Stimulated activated CD4-positive, alpha-beta T cell treated with anti-CD3 and anti-CD28 coated beads, Interleukin-1b, Interleukin-23, amount 100 ng/mL, for 48 hours (primary cell): ENCODE data around the gene CTSL.
A peak's percentile ranks its signal among the peaks of the same experiment; 100 is the strongest.

Source experiments
- DNase-seq: peaks from one replicate; pipeline ENCODE4 v3.0.0-alpha.2; 2020

CTSL gene

DNA sequence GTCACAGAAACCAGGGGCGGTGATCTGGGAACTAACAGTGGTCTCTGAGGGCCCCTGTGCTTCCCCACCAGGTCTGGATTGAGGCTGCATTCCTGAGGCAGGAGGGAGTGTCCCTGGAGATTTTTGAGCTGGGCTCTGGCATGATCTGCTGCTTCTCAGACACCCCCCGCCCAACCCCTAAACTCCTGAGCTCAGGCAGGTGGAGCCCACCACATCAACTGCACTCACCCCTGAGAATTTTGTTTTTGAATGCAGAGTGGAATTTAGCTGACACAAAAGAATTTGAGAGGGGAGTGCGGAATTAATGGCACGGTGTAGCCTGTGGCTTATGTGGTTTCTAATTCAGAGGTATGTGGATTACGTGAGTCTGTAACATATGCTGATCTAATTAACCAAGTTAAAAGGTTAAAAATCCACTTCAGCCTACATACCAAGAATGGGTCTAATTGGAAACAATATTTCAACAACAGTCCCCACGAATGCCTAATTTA lies 23.9 kb upstream of the CTSL start:
- DNase-seq: no peak

DNA sequence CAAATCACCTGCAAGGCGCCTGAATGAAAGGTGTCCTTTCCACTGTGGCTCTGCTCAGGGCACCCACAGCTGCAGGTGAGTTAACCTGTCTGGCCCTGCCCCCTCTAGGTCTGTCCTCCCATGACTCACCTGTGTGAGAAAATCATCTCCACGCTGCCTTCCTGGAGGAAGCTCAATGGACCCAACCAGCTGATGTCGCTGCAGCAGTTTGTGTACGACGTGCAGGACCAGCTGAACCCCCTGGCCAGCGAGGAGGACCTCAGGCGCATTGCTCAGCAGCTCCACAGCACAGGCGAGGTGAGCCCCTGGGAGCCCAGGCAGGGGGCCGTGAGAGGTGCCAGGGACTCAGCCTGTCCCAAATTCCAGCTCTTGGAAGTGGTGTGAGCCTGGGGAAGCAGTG lies 23.0 kb upstream of the CTSL start:
- DNase-seq: no peak

DNA sequence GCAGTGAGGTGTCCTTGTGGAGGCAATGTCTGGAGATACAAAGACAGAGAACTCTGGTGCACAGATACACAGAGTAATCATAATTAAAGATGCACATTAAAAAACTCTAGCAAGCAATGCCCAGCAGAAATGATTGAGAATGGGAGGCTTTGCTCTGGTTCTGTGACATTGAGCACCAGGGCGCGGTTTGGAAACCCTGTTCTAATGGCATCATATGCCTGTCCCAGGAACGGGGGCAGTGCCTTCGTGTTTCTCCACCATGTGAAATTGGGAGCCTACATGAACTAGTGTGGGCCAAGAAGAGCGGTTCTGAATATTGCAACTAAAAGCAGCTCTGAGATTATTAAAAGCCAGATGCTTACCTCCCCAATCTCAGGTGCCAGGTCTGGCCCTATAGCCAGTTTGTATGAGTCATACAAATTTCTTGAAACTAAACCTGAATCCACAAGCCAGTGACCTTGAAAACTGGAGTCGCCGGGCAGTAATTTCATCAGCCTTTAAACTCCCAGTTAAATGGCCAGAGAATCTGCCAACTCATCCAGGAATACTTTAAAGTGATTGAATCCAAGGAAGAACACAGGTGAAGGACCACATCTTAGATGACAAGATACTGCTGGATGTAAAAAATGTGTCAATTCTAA lies 22.2 kb upstream of the CTSL start:
- no peak for DNase-seq

DNA sequence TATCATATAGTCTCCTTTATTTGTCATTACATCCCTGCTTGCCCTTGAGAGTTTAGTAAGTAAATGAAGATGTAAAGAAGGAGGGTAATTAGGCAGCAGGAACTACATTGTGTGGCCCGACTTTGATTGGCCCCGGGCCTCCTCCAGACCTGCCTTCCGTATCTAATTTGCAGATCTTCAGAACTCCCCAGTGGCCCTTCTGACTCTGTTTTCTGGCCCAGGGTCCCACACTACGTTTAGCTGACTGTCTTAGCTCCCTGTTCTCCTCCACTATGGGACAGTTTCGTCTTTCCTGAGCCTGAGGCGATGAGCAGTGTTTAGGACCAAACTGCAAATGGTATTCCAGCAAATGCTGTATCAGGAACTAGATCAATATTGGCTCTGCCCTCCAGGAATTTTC lies 21.6 kb upstream of the CTSL start:
- no peak for DNase-seq

DNA sequence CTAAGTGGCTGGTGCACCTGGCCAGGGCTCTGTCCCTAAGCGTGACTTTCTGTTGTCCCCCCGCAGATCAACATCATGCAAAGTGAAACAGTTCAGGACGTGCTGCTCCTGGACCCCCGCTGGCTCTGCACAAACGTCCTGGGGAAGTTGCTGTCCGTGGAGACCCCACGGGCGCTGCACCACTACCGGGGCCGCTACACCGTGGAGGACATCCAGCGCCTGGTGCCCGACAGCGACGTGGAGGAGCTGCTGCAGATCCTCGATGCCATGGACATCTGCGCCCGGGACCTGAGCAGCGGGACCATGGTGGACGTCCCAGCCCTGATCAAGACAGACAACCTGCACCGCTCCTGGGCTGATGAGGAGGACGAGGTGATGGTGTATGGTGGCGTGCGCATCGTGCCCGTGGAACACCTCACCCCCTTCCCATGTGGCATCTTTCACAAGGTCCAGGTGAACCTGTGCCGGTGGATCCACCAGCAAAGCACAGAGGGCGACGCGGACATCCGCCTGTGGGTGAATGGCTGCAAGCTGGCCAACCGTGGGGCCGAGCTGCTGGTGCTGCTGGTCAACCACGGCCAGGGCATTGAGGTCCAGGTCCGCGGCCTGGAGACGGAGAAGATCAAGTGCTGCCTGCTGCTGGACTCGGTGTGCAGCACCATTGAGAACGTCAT lies 19.7 kb upstream of the CTSL start:
- no peak for DNase-seq

DNA sequence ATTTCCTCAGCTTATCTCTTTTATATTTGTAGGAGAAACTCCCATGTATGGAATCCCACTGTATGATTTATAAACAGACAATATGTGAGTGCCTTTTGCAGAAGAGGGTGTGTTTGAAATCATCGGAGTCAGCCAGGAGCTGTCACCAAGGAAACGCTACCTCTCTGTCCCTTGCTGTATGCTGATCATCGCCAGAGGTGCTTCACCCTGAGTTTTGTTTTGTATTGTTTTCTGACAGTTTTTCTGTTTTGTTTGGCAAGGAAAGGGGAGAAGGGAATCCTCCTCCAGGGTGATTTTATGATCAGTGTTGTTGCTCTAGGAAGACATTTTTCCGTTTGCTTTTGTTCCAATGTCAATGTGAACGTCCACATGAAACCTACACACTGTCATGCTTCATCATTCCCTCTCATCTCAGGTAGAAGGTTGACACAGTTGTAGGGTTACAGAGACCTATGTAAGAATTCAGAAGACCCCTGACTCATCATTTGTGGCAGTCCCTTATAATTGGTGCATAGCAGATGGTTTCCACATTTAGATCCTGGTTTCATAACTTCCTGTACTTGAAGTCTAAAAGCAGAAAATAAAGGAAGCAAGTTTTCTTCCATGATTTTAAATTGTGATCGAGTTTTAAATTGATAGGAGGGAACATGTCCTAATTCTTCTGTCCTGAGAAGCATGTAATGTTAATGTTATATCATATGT lies 18.0 kb upstream of the CTSL start:
- no peak for DNase-seq

DNA sequence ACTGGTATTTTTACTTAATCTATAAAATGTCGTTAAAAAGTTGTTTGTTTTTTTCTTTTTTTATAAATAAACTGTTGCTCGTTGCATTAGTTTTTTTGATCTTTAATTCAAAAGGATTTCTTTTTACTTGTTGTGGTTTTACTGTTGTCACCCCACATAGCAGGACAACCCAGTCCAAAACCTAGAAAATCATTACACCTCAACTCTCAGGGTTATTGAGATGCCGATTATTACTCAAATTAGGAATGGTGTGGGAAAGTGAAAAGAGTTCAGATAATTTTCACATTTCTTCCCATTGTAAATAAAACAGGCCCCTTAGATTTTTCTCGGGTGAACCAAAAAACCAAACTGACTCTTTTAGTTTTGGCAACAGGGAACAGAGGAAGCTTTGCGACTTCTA lies 17.4 kb upstream of the CTSL start:
- no peak for DNase-seq

DNA sequence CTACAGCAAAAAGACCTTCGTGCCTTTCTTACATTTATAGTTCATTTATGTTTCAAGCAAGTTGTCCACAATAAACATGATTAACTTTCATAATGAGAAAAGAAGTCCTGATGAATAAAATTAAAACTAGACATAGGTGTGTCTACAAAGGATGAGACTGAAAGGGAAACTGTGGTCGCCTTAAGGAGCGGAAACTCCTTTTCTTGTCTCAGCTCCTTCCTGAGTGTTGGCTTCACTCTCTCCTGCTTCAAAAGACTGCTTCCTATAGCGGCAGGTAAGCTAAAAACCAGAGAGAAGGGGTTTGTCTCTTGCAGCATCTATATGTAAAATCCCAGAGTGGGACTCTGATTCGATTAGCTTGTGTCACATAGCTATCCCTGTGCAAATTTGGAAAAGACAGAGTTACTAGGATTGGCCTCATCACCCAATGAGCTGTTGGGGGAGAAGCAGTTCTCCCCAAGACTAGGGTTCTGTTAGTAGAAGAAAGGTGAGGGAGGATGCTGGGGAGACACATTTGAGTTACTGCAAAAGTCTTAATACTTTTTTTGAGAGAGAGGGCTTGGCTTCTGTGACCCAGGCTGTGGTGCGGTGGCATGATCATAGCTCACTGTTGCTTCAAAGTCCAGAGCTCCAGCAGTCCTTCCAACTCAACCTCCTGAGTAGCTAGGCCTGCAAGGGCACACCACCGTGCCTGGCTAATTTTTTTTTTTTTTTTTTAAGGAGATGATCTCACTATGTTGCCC lies 16.8 kb upstream of the CTSL start:
- peak; percentile 34 for DNase-seq

DNA sequence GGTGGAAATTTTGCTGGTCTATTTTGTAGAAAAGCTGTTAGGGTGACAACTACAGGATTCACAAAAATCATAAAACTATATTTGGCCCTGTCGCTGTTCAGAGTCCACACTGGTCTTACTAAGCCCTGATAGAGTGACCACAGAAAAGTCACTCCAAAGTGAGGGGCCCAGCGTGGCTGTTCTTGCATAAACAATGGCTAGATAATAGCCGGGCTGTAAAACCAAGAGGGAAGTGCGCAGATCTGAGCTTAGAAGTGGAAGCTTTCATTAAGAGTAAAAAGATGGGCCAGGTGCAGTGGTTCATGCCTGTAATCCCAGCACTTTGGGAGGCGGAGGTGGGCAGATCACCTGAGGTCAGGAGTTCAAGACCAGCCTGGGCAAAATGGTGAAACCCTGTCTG lies 15.5 kb upstream of the CTSL start:
- DNase-seq: no peak

DNA sequence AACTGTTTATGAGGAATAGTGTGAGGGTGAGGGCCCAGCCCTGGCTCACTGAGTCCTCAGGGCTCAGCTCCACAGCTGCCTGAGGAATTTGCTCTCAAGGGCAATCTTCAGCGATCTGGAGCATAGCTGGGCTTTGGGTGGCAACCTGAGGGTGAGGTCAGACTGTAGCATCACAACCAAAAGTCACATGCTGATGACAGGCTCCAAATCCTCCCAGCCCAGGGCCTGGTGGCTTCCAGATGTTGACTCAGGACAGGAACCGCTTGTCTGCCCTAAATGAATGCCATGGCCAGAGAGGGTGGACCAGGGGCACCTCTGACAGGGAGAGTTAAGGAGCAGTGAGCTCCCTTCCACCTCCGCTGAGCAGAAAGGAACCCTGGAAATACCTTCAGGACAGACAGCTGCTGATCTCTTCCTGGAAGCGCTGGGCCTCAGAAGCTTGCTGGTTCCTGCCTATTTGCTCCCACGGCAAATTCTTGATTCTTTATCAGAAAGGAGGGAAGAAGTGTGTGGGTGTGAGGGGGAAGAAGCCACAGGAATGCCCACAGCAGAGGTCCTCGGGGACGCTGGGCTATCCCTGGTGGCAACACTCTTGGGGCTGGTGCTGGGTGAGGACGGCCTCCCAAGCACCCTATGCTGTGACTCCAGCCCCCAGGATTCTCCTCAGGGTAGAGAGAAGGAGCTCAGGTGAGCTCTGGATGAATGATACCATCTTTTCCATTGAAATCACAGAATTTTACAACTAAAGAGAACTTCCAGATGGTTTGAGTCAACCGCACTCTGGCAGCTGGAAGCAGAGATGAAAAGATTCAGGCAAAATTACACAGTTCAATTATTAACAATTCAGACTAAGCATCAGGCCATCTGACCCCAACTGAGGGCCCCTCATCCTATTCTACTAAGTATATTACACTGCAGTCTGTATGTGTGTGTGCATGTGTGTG lies 13.8 kb upstream of the CTSL start:
- DNase-seq: no peak

DNA sequence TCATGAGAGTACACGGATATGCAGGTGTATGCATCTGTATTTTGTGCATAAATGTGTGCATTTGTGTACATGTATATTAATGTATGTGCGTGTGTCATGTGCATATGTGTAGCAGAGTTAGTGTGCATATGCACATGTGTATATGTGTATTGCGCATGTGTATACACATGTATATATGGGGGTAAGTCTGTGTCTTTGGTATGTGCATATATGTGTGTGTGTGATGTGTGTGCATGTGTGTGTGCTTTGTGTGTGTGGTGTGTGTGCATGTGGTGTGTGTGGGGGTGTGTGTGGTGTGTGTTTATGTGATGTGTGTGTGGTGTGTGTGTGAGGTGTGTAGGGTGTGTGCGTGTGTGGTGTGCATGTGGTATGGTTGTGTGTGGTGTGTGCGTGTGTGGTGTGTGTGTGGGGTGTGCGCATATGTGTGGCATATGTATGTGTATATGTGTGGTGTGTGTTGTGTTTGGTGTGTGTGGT lies 13.1 kb upstream of the CTSL start:
- DNase-seq: no peak

DNA sequence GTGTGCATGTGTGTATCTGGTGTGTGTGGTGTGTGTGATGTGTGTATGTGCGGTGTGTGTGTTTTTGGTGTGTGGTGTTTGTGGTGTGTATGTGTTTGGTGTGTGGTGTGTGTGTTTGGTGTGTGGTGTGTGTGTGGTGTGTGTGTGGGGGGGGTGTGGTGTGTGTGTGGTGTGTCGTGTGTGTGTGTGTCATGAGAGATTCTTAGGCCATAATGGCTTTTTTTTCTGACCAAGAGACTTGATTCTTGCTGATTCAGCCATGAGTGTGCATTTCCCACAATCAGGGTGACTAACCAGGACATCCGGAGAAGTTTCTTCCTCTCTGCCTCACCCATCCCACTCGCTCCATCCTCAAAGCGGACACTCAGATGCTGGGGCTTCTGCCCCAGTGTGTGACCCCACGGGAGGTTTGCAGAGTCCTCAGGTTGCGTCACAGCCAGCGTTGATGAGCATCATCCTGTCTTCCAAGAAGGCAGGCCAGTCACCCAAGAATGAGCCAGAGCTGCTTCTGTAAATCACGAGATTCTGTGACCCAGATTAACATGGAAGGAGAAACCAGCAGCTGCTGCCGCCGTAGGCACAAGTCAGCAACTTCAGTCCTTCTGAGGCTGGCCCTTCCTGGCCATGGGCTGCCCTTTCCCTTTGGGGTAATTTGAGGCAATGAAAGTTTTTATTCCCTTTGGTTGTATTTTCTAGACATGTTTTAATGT lies 12.5 kb upstream of the CTSL start:
- DNase-seq: peak; percentile 79

DNA sequence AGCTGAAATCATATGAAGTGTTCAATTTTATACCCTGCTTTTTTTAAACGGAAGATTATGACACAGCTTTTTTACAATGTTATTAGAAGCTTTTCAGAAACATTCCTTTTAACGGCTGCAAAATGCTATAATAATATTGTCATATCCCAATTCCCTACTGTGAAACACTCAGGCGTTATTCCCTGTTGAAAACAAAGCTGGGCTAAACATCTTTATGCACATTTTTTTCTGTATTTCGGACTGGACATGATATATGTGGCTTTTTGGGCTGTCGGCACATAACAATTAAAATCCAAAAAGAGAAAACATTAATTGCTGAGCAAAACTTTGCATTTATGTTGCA lies 12.0 kb upstream of the CTSL start:
- no peak for DNase-seq

DNA sequence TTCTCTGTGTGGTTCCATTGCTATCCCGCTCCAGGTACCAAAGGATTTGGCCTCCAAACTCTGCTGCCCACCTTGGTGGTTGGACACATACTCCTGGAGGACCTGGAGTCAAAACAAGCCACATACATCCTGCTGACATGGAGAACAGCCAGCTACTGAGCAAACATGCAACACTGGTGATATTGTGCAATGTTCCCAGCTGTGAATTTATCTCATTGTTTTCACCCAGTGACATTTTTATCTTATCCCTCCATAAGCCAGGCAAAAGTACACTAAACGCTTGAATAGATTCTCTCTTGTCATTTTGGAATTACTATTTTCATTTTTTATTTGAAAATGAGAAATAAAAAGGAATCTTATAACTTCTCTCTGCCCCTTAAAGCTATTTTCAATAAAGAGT lies 11.1 kb upstream of the CTSL start:
- DNase-seq: no peak

DNA sequence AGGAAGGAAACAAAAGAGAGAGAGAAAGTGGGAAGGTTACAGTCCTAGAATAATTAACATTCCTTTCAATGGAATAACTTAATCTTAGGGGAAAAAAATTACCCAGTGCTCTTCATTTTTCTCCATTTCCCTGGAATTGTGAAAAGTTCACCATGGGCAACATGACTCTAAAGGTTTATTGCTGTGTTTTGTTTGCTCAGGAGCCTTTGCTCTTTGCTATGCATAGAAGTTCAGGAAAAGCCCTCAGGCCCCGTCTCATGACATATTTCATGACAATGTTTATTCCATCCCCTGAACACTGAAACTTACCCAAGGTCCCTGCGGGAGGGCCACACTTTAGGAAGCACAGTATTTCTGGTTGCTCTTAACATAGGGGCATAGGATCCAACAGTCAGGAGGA lies 9.8 kb upstream of the CTSL start:
- DNase-seq: no peak

DNA sequence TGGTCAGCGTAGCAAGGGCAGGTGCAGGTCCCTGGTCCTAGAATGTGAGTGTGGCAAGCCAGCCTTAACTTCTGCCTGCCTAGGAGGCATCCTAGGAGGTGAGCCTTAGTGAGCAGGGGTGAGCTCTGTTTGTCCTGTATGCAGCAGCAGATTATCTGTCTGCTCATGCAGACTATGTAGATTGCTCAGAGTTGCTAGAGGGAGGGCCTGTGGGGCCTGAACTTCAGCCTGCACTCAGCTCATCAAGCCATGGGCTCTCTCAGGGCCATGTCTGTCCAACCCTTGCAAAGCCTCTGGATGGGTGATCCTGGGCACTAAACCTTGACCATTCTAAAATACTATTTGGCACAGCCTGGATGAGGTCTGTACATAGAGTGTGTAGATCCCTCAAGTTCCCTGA lies 8.5 kb upstream of the CTSL start:
- no peak for DNase-seq

DNA sequence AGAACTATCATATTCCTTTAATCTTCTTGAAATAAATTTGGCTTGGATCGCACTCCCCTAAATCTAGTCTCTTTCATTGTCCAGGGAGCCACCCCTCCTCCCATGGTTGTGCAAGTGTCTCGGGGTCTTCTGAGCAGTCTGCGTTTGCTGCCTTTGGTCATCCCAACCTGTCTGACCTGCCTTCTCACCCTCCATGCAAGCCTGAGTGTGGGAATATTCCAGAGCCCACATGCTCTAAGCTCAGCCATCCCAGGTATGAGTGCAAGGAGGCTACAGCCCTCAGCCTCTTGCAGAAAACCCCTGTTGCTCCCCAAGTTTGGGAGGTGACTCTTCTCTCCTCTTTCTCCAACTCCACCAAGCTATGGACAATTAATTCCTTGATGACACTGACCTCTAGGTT lies 7.7 kb upstream of the CTSL start:
- DNase-seq: no peak

DNA sequence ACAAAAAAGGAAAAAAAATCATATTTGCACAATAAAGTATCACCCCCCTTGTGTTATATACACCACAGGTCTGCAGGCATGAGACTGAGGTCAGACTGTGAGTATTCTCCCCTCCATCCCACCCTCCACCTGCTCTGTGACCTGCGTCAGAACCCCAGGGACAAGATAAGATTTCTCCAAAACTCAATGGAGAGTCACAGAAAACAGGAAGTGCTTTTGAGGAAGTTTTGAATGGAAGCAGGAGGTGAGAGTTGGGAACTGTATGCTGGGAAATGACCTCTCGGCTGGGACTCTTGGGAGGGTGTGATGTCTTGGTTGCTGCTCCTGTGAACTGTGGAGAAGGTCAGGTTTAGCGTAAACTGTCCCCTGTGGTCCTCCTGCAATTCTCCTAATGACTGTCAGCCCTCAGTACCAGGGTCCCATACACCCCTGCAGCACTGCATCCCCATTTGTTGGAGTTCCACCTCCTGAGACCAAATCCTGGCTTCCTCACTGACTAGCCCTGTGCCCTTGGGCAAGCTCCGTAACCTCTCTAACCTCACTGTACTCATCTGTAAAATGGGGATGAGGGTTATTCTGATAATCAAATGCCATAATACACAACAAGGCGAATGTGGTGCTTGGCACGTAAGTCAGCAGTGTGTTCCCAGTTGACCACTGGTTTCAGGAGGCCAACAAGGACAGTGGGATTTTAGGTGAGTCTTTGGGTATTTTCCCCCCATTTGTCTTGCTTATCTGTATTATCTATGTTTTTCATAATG lies 6.9 kb upstream of the CTSL start:
- DNase-seq: no peak

DNA sequence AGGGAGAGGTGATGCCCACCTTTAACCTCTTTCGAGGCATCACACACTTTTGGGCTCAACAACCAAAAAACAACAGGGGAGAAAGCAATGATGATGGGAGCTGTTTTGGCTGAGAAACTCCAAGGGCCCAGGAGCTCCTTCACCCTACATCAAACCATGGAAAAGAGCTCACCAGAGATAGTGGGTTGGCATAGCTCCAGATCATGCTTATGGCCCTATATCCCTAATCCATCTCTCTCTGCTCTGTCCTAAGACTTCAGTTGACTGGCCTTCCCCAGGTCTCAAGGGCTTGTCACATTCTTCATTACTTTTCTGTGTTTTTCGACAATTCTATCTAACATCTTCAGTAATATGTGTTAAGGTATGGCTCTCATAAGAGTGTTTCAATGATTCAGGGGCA lies 5.7 kb upstream of the CTSL start:
- DNase-seq: no peak

DNA sequence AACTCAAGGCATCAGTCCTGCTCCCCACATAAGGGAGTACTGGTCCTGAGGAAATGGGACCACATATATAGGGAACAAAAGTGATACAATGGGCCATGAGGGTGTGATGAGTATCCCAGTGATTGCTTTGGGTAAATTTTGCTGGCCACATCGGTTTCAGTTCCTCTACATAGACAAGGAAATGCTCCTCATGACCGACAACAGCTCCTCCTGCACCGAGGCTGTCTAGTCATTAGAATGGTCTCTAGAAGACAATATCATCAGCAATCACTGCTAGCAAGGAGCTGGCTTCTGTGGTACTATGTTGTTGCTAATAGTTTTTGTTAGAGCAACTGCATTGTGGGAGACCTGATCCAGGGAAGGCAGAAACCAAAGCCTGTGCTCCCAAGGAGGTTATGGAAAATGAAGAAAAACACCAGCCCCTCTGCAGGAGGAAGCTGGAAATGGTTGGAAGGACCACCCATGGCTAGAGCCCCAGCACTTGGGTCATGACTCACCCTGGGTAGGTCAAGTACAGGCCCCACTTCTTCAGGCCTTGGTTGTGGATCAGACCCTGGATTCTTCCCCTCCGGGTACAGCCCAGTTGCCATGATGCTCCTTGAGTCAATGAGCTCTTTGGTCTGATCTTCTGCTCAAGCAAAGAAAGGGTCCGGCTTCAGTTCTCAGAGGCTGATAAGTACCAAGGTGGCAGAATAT lies 3.4 kb upstream of the CTSL start:
- no peak for DNase-seq
